Neural cell (in vitro differentiated cells): ENCODE measurements around the gene SLAMF1.

Source experiments
- EP300 ChIP-seq: fragments of 450-650 bp; conservative IDR thresholded peaks from 2 replicates; pipeline ENCODE4 v1.6.1; 2014; ENCODE audit warnings: antibody characterized with exemption, mild to moderate bottlenecking, moderate library complexity; ENCODE audit not compliant: poor library complexity, severe bottlenecking
- EZH2 ChIP-seq: fragments of 200-600, 300-800 bp; shearing (Covaris generic), sonication (generic); IDR thresholded peaks from 2 replicates; pipeline ENCODE4 v1.6.1; 2014; ENCODE audit warnings: antibody characterized with exemption, low read length, borderline replicate concordance, mild to moderate bottlenecking; ENCODE audit not compliant: insufficient read depth, poor library complexity, severe bottlenecking
- POLR2AphosphoS5 ChIP-seq: IDR thresholded peaks from 2 replicates; pipeline ENCODE4 v1.6.1; 2012
- TF ChIP-seq, protein P1 (sequence below): fragments of 450-650 bp; IDR thresholded peaks from 2 replicates; pipeline ENCODE4 v1.5.1; 2014; ENCODE audit warnings: antibody characterized with exemption, mild to moderate bottlenecking, moderate library complexity; ENCODE audit not compliant: poor library complexity, severe bottlenecking

DNA sequence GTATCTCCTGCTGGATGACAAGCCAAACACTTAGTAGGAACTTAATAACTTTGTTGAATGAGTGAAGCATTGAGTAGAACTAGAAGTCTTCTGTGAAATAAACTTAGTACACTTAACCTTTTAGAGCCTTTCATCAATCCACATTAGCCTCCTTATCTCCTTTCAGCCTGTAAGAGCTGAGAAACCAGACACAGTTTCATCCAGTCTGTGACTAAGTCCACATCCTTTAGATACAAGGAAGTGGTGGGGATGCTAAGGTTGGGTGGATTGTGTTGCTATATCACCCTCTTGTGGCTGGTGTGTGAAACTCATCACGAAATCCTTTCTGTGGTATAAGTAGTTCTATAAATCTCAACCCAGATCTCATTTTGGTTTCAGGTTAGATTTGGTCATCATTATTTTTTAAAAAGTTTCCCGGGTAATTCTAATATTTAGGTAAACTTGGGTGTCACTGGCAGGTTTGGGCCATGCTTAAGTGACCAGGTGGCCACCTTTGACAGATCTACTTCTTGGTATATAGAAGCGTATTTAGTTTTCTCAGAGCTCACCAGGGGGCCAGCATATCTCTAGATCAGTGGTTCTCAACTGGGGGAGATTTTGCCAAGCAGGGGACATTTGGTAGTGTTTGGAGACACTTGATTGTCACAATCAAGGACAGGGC, 39.7 kb downstream of the SLAMF1 start:
- no peak for TF ChIP-seq EZH2
- TF ChIP-seq, protein P1, sequence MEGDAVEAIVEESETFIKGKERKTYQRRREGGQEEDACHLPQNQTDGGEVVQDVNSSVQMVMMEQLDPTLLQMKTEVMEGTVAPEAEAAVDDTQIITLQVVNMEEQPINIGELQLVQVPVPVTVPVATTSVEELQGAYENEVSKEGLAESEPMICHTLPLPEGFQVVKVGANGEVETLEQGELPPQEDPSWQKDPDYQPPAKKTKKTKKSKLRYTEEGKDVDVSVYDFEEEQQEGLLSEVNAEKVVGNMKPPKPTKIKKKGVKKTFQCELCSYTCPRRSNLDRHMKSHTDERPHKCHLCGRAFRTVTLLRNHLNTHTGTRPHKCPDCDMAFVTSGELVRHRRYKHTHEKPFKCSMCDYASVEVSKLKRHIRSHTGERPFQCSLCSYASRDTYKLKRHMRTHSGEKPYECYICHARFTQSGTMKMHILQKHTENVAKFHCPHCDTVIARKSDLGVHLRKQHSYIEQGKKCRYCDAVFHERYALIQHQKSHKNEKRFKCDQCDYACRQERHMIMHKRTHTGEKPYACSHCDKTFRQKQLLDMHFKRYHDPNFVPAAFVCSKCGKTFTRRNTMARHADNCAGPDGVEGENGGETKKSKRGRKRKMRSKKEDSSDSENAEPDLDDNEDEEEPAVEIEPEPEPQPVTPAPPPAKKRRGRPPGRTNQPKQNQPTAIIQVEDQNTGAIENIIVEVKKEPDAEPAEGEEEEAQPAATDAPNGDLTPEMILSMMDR: peak; percentile 61
- TF ChIP-seq POLR2AphosphoS5: no peak
- no peak for TF ChIP-seq EP300
